Thoracic aorta (tissue), 2 donors: Measurements from ENCODE around the gene WNT2. TPM values are rescaled to one million over a fixed set of nuclear protein-coding genes. Genes with fewer than 3 reads are reported as not detected.
A peak's percentile ranks its signal among the peaks of the same experiment; 100 is the strongest.

Experiments used
- ATAC-seq: fragments of 150-250 bp; one replicate; pipeline ENCODE4 v1.8.0; 2017; ENCODE audit warnings: low read depth; ENCODE audit not compliant: insufficient number of reproducible peaks, low FRiP score
- DNase-seq: peaks from one replicate; pipeline ENCODE4 v3.0.0-alpha.2; 2020; ENCODE audit warnings: low spot score
- H3K27ac ChIP-seq, 2 donors: fragments of 200-600 bp; sonication (generic); 1 replicate in 1 of 2; 2 replicates in 1 of 2; pipeline ENCODE4 v1.5.1; 2016; ENCODE audit warnings: mild to moderate bottlenecking in 2 of 2, moderate library complexity in 2 of 2
- H3K27me3 ChIP-seq: fragments of 200-600 bp; sonication (generic); replicated peaks from 2 replicates; pipeline ENCODE4 v1.6.0; 2016; ENCODE audit warnings: mild to moderate bottlenecking; ENCODE audit not compliant: insufficient read depth
- H3K36me3 ChIP-seq: fragments of 200-600 bp; sonication (generic); one replicate; pipeline ENCODE4 v1.5.1; 2016
- H3K4me1 ChIP-seq, 2 donors: fragments of 200-600 bp; sonication (generic); 1 replicate in 1 of 2; 2 replicates in 1 of 2; pipeline versions ENCODE4 v1.5.1 to v1.6.0; 2016; ENCODE audit warnings: low read depth in 2 of 2, mild to moderate bottlenecking in 1 of 2; ENCODE audit not compliant: control insufficient read depth in 1 of 2
- H3K4me3 ChIP-seq: fragments of 200-600 bp; sonication (generic); 2 replicates; pipeline ENCODE4 v1.5.1; 2016; ENCODE audit warnings: mild to moderate bottlenecking
- H3K9me3 ChIP-seq: fragments of 200-600 bp; sonication (generic); 2 replicates; pipeline ENCODE4 v1.5.1; 2016
- CTCF ChIP-seq: fragments of 200-600 bp; sonication (generic); IDR thresholded peaks from one replicate; pipeline ENCODE4 v1.5.1; 2019; ENCODE audit warnings: antibody characterized with exemption
- total RNA-seq, 2 donors: library from RNA; depleted of rRNA; stranded (reverse); fragments of >200 nt; gene quantifications; one replicate each; pipeline versions ENCODE4 v1.1.0 to v1.2.3, GENCODE V29; 2016

Gene WNT2
- total RNA-seq, 2 donors from 2014 or later = 17.1 TPM; not detected in 1

GRCh38 chr7:117333168-117333567, 10.3 kb upstream of the WNT2 start:
- Histone ChIP-seq H3K27ac (no peak overlapping the region), H3K9me3 (no peaks in the 10 kb centered on the region), H3K36me3 (no peaks in the 10 kb centered on the region), H3K4me1 (no peaks in the 10 kb centered on the region), H3K4me3 (no peak overlapping the region), H3K27me3 (no peaks in the 10 kb centered on the region)
- DNase-seq (no peak), ATAC-seq (no peak)
- TF ChIP-seq CTCF = no peak

GRCh38 chr7:117332031-117332430, 9.2 kb upstream of the WNT2 start:
- H3K4me3 ChIP-seq = no peak overlapping the region
- no peak for ATAC-seq
- no peak for TF ChIP-seq CTCF
- no peak for DNase-seq
- no peaks in the 10 kb centered on the region for H3K9me3 ChIP-seq
- H3K36me3 ChIP-seq = no peaks in the 10 kb centered on the region
- no peaks in the 10 kb centered on the region for H3K4me1 ChIP-seq
- no peaks in the 10 kb centered on the region for H3K27me3 ChIP-seq
- H3K27ac ChIP-seq = no peak overlapping the region

GRCh38 chr7:117325836-117326235, 3.0 kb upstream of the WNT2 start:
- no peak for TF ChIP-seq CTCF
- DNase-seq = no peak
- no peak for ATAC-seq
- no peaks in the 10 kb centered on the region for H3K27me3 ChIP-seq
- H3K4me3 ChIP-seq = no peak overlapping the region
- H3K27ac ChIP-seq = no peak overlapping the region
- H3K36me3 ChIP-seq = no peaks in the 10 kb centered on the region
- peaks cover 0 to 15% of the 10 kb centered on the region in 2 donors for H3K4me1 ChIP-seq
- no peaks in the 10 kb centered on the region for H3K9me3 ChIP-seq

GRCh38 chr7:117324960-117325359, 2.1 kb upstream of the WNT2 start:
- H3K27me3 ChIP-seq = no peaks in the 10 kb centered on the region
- no peaks in the 10 kb centered on the region for H3K9me3 ChIP-seq
- DNase-seq = no peak
- H3K36me3 ChIP-seq = no peaks in the 10 kb centered on the region
- H3K4me3 ChIP-seq = peak overlapping the region; percentile 69
- no peak for ATAC-seq
- no peak for TF ChIP-seq CTCF
- H3K4me1 ChIP-seq = peaks cover 0 to 15% of the 10 kb centered on the region in 2 donors
- H3K27ac ChIP-seq = no peak overlapping the region

GRCh38 chr7:117323851-117324711, 1.2 kb upstream of the WNT2 start:
- DNase-seq = no peak
- TF ChIP-seq CTCF = no peak
- H3K27me3 ChIP-seq = no peaks in the 10 kb centered on the region

More at GRCh38 chr7:117323851-117324711, 1.2 kb upstream of the WNT2 start:
- Histone ChIP-seq H3K9me3 (no peaks in the 10 kb centered on the region), H3K27ac (no peak overlapping the region), H3K4me1 (peaks cover 0 to 15% of the 10 kb centered on the region in 2 donors), H3K4me3 (peak overlapping the region; percentile 69), H3K36me3 (no peaks in the 10 kb centered on the region)
- ATAC-seq = peak; percentile 23
